WERI-Rb-1 (cell line): ENCODE results near the gene TMED4.

ENCODE experiments used
- DNase-seq: peaks from one replicate; pipeline ENCODE4 v3.0.0-alpha.2; 2020
- H3K27ac ChIP-seq: fragments of 250-450 bp; sonication (Bioruptor Pico); 2 replicates; pipeline ENCODE4 v1.5.1; 2020; ENCODE audit warnings: mild to moderate bottlenecking, moderate library complexity
- H3K27me3 ChIP-seq: fragments of 250-450 bp; sonication (Bioruptor Pico); 2 replicates; pipeline ENCODE4 v1.5.1; 2021; ENCODE audit warnings: mild to moderate bottlenecking, low read depth, moderate library complexity; ENCODE audit not compliant: insufficient read depth, severe bottlenecking
- H3K36me3 ChIP-seq: fragments of 250-450 bp; sonication (Bioruptor Pico); 2 replicates; pipeline ENCODE4 v1.5.1; 2020; ENCODE audit warnings: mild to moderate bottlenecking, moderate library complexity
- H3K4me3 ChIP-seq: 2 replicates; pipeline ENCODE4 v1.5.1; 2011; ENCODE audit warnings: low read depth, mild to moderate bottlenecking, control low read depth, low read length
- H3K9me3 ChIP-seq: fragments of 250-450 bp; sonication (Bioruptor Pico); 2 replicates; pipeline ENCODE4 v1.5.1; 2021; ENCODE audit warnings: mild to moderate bottlenecking, moderate library complexity; ENCODE audit not compliant: severe bottlenecking
- TF ChIP-seq, protein P1 (sequence below): IDR thresholded peaks from 2 replicates; pipeline ENCODE4 v1.5.1; 2011; ENCODE audit warnings: low read depth, mild to moderate bottlenecking, control low read depth, inconsistent platforms, low read length

The TMED4 gene

GRCh38 chr7:44537442-44537841 lies 44.6 kb downstream of the TMED4 start:
- DNase-seq, result no peak
- no peak overlapping the region for H3K4me3 ChIP-seq
- TF ChIP-seq, protein P1, sequence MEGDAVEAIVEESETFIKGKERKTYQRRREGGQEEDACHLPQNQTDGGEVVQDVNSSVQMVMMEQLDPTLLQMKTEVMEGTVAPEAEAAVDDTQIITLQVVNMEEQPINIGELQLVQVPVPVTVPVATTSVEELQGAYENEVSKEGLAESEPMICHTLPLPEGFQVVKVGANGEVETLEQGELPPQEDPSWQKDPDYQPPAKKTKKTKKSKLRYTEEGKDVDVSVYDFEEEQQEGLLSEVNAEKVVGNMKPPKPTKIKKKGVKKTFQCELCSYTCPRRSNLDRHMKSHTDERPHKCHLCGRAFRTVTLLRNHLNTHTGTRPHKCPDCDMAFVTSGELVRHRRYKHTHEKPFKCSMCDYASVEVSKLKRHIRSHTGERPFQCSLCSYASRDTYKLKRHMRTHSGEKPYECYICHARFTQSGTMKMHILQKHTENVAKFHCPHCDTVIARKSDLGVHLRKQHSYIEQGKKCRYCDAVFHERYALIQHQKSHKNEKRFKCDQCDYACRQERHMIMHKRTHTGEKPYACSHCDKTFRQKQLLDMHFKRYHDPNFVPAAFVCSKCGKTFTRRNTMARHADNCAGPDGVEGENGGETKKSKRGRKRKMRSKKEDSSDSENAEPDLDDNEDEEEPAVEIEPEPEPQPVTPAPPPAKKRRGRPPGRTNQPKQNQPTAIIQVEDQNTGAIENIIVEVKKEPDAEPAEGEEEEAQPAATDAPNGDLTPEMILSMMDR, result no peak

GRCh38 chr7:44536090-44536489 lies 45.9 kb downstream of the TMED4 start:
- TF ChIP-seq, protein P1, result no peak
- no peaks in the 10 kb centered on the region for H3K9me3 ChIP-seq
- no peak for DNase-seq

More at GRCh38 chr7:44537442-44537841, 44.6 kb downstream of the TMED4 start:
- Histone ChIP-seq H3K9me3 (no peaks in the 10 kb centered on the region), H3K27me3 (no peaks in the 10 kb centered on the region), H3K36me3 (no peaks in the 10 kb centered on the region), H3K27ac (no peak overlapping the region)

DNA sequence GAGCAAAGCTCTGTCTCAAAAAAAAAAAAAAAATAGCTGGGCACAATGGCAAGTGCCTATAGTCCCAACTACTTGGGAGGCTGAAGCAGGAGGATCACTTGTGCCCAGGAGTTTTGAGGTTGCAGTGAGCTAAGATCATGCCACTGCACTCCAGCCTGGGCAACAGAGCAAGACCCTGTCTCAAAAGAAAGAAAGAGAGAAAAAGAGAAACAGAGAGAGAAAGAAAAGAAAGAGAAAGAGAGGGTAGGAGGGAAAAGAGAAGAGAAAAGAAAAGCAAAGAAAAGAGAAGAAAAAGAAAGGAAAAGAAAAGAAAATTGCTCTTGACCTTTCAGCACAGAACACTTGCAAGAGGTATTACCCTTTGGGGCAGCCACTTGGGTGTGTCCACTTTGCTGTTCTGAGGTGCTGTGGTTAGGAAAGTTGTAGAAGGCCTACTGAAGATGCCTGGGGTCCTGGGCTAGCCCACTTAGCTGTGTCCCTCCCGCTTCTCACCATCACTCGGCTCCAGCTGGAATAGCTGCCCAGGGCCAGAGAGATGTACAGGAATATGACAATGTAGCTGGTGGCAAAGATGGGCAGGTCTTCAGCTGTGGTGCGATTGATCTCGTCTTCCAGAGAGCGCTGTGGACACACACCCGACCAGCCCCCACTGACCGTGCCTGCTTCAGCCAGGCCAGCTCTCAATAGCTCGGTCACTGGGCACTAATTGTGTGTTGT lies 46.5 kb downstream of the TMED4 start:
- TF ChIP-seq, protein P1, result no peak
- H3K36me3 ChIP-seq, result no peaks in the 10 kb centered on the region
- H3K4me3 ChIP-seq, result no peak overlapping the region
- H3K27ac ChIP-seq, result no peak overlapping the region
- no peaks in the 10 kb centered on the region for H3K27me3 ChIP-seq
- no peak for DNase-seq
- H3K9me3 ChIP-seq, result no peaks in the 10 kb centered on the region

More at GRCh38 chr7:44536090-44536489, 45.9 kb downstream of the TMED4 start:
- H3K4me3 ChIP-seq, result no peak overlapping the region
- H3K27me3 ChIP-seq, result no peaks in the 10 kb centered on the region
- H3K36me3 ChIP-seq, result no peaks in the 10 kb centered on the region
- H3K27ac ChIP-seq, result no peak overlapping the region

DNA sequence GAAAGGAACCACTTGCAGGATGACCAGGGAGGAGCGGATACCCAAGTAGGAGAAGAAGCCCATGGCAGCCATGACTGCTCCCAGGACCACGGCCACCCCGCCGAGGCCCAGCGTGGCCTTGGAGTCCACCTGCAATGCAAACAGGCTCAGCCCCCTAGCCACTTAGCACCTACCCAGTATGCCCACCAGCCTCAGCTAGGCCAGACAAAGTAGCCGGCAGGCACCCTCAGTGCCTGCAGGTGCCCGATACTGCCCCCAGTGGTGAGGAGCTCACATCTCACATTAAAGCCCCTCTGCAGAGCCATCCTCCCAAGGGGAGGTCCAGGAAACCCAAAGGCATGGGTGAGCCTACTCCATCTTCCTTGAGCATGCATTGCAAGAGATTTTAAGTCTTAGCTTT lies 47.5 kb downstream of the TMED4 start:
- DNase-seq, result peak; percentile 73
- no peak overlapping the region for H3K27ac ChIP-seq
- TF ChIP-seq, protein P1, result peak; percentile 89

DNA sequence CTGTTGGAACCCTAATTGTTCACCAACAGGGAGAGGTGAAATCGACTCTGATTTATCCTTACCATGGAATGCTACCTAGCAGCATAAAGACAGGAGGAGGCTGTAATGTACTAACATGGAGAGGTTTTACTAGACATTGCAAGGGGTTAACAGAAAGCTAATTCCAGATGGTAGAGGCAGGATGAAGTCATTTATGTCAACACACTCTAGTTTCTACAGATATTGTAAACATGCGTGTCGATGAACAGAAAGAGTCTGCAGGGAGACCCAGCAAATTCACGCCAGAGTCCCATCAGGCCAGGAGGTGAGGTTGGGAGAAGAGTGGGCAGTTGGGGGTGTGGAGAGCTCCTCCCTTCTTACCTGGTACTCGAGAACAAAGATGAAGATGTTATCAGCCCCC lies 47.9 kb downstream of the TMED4 start:
- H3K9me3 ChIP-seq, result no peaks in the 10 kb centered on the region
- TF ChIP-seq, protein P1, result no peak
- H3K27me3 ChIP-seq, result no peaks in the 10 kb centered on the region
- DNase-seq, result no peak
- no peak overlapping the region for H3K4me3 ChIP-seq
- H3K27ac ChIP-seq, result no peak overlapping the region
- H3K36me3 ChIP-seq, result no peaks in the 10 kb centered on the region

More for the DNA sequence above, 47.5 kb downstream of the TMED4 start:
- H3K4me3 ChIP-seq, result no peak overlapping the region
- H3K9me3 ChIP-seq, result no peaks in the 10 kb centered on the region
- no peaks in the 10 kb centered on the region for H3K36me3 ChIP-seq
- no peaks in the 10 kb centered on the region for H3K27me3 ChIP-seq
